ENCODE data around the gene BOK. TPM values are rescaled to one million over a fixed set of nuclear protein-coding genes. Genes with fewer than 3 reads are reported as not detected.

Gene BOK
- total RNA-seq, 1 experiment from 2014 or later, result 30.2 TPM

GRCh38 chr2:241577413-241578122, 19.0 kb downstream of the BOK start:
- Histone ChIP-seq H3K27me3 (ENCODE audit: low read length) (no peaks in the 10 kb centered on the region), H3K36me3 (ENCODE audit: low read depth, low read length) (no peaks in the 10 kb centered on the region; the same call in 1 of the 2 replicates), H3K79me2 (ENCODE audit: low read length) (no peaks in the 10 kb centered on the region), H3K4me2 (ENCODE audit: low read length) (no peak overlapping the region), H3K9ac (ENCODE audit: low read length) (no peak overlapping the region), H3K27ac (ENCODE audit: low read length) (no peak overlapping the region), H2AFZ (ENCODE audit: low read length) (no peak overlapping the region), H4K20me1 (ENCODE audit: low read length) (no peaks in the 10 kb centered on the region), H3K9me3 (ENCODE audit: low read length) (no peaks in the 10 kb centered on the region), H3K9me2 (replicated peaks; ENCODE audit: low read length) (no peaks in the 10 kb centered on the region), H3F3A (ENCODE audit: low read length, unreplicated experiment) (no peaks in the 10 kb centered on the region), H3K4me1 (ENCODE audit: insufficient read depth, low read length) (no peaks in the 10 kb centered on the region), H3K4me3 (ENCODE audit: low read length) (no peak overlapping the region)
- no TSS peak for BruUV-seq (replicated peaks)
- ATAC-seq, result no peak
- TF ChIP-seq EZH2 (IDR thresholded peaks at IDR 0.05; ENCODE audit: low read length, unreplicated experiment) (no peak), CTCF (conservative IDR thresholded peaks at IDR 0.05; ENCODE audit: low read depth, low read length) (no peak)
- POLR2A ChIA-PET (ENCODE audit: unreplicated experiment), result no interaction called here
- intact Hi-C loops (cut with micrococcal nuclease), result no loop called here
- CTCF ChIA-PET, result no interaction called here
- DNase-seq, result no peak

DNA sequence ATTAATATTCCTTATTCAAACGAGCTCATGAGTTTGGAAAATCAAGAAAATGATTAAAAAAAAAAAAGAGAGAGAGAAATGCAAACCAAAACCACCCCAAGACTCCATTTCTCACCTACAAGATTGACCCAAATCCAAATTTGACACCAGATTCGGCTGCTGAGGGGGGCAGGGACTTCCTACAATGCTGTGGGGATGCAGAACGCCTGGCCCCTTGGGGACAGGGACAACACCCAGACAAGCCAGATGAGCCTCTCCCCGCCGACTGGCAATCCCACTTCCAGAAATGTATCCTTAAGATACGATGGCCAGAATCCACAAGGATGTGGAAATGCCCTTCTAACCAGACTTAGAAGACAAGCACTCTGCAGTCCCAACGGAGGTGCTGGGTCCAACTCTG, 20.7 kb downstream of the BOK start:
- Histone ChIP-seq H3K27me3 (ENCODE audit: low read length) (no peaks in the 10 kb centered on the region), H2AFZ (ENCODE audit: low read length) (no peak overlapping the region), H3K9me2 (replicated peaks; ENCODE audit: low read length) (no peaks in the 10 kb centered on the region), H3K4me3 (ENCODE audit: low read length) (no peak overlapping the region), H3F3A (ENCODE audit: low read length, unreplicated experiment) (no peaks in the 10 kb centered on the region), H3K27ac (ENCODE audit: low read length) (no peak overlapping the region), H3K9ac (ENCODE audit: low read length) (no peak overlapping the region), H3K79me2 (ENCODE audit: low read length) (no peaks in the 10 kb centered on the region), H3K36me3 (ENCODE audit: low read depth, low read length) (peaks cover 10% of the 10 kb centered on the region; the same call in 1 of the 2 replicates), H4K20me1 (ENCODE audit: low read length) (no peaks in the 10 kb centered on the region), H3K4me1 (ENCODE audit: insufficient read depth, low read length) (no peaks in the 10 kb centered on the region), H3K9me3 (ENCODE audit: low read length) (no peaks in the 10 kb centered on the region), H3K4me2 (ENCODE audit: low read length) (no peak overlapping the region)
- TF ChIP-seq EZH2phosphoT487 (IDR thresholded peaks at IDR 0.05; ENCODE audit: borderline replicate concordance, low read length) (no peak), CTCF (conservative IDR thresholded peaks at IDR 0.05; ENCODE audit: low read depth, low read length) (no peak), EZH2 (IDR thresholded peaks at IDR 0.05; ENCODE audit: low read length, unreplicated experiment) (no peak)
- intact Hi-C loops (cut with micrococcal nuclease), result no loop called here
- ATAC-seq (no peak), DNase-seq (no peak)
- POLR2A ChIA-PET (ENCODE audit: unreplicated experiment), result interaction anchor here (0.6 kb wide), 1 partner anchor 561 kb away, joined by 3 read pairs; no protein-coding TSS in a partner anchor
- BruUV-seq (replicated peaks), result no TSS peak
- CTCF ChIA-PET, result no interaction called here

GRCh38 chr2:241582328-241582727, 23.8 kb downstream of the BOK start:
- CTCF ChIA-PET, result no interaction called here

More at GRCh38 chr2:241582328-241582727, 23.8 kb downstream of the BOK start:
- Histone ChIP-seq H3K4me3 (ENCODE audit: low read length) (no peak overlapping the region), H3K36me3 (ENCODE audit: low read depth, low read length) (peaks cover 30% of the 10 kb centered on the region), H3K9me3 (ENCODE audit: low read length) (peaks cover 8% of the 10 kb centered on the region), H3K4me2 (ENCODE audit: low read length) (no peak overlapping the region), H3K9me2 (replicated peaks; ENCODE audit: low read length) (no peaks in the 10 kb centered on the region), H2AFZ (ENCODE audit: low read length) (no peak overlapping the region), H3K9ac (ENCODE audit: low read length) (no peak overlapping the region), H3F3A (ENCODE audit: low read length, unreplicated experiment) (no peaks in the 10 kb centered on the region), H3K27me3 (ENCODE audit: low read length) (no peaks in the 10 kb centered on the region), H3K27ac (ENCODE audit: low read length) (no peak overlapping the region), H3K79me2 (ENCODE audit: low read length) (no peaks in the 10 kb centered on the region), H4K20me1 (ENCODE audit: low read length) (no peaks in the 10 kb centered on the region), H3K4me1 (ENCODE audit: insufficient read depth, low read length) (peaks cover 5% of the 10 kb centered on the region; the same call in 1 of the 2 replicates)
- POLR2A ChIA-PET (ENCODE audit: unreplicated experiment), result no interaction called here
- no TSS peak for BruUV-seq (replicated peaks)
- no peak for ATAC-seq
- intact Hi-C loops (cut with micrococcal nuclease), result no loop called here
- DNase-seq, result no peak
- TF ChIP-seq CTCF (conservative IDR thresholded peaks at IDR 0.05; ENCODE audit: low read depth, low read length) (no peak), EZH2phosphoT487 (IDR thresholded peaks at IDR 0.05; ENCODE audit: borderline replicate concordance, low read length) (no peak), EZH2 (IDR thresholded peaks at IDR 0.05; ENCODE audit: low read length, unreplicated experiment) (no peak)

Data from PC-3 (cell line).